Neutrophil (primary cell): Measurements from ENCODE around the gene RUNX2.

ENCODE experiments used
- H3K27ac ChIP-seq: fragments of 200-600 bp; sonication (generic); 2 replicates; pipeline ENCODE4 v1.5.1; 2016; ENCODE audit warnings: mild to moderate bottlenecking, moderate library complexity
- H3K27me3 ChIP-seq: fragments of 200-600 bp; sonication (generic); 2 replicates; pipeline ENCODE4 v1.6.0; 2016; ENCODE audit warnings: mild to moderate bottlenecking
- H3K36me3 ChIP-seq: fragments of 200-600 bp; sonication (generic); 2 replicates; pipeline ENCODE4 v1.5.1; 2017
- H3K4me1 ChIP-seq, 2 experiments: fragments of 200-600 bp in 1 of 2; sonication (generic) in 1 of 2; 1 replicate in 1 of 2; 2 replicates in 1 of 2; pipeline versions ENCODE4 v1.5.1 to v1.6.1; 2013 to 2016; ENCODE audit warnings: low read depth in 1 of 2, low read length in 1 of 2, mild to moderate bottlenecking in 1 of 2, moderate library complexity in 1 of 2; ENCODE audit not compliant: control insufficient read depth in 1 of 2, insufficient read depth in 1 of 2
- H3K4me3 ChIP-seq, 2 experiments: fragments of 200-600 bp in 1 of 2; sonication (generic) in 1 of 2; 1 replicate in 1 of 2; 2 replicates in 1 of 2; pipeline ENCODE4 v1.5.1; 2013 to 2016; ENCODE audit warnings: low read depth in 1 of 2, low read length in 1 of 2, mild to moderate bottlenecking in 1 of 2, moderate library complexity in 1 of 2
- H3K9me3 ChIP-seq: fragments of 200-600 bp; sonication (generic); 2 replicates; pipeline ENCODE4 v1.5.1; 2016
- TF ChIP-seq, protein P1 (sequence below): fragments of 200-600 bp; sonication (generic); IDR thresholded peaks from 2 replicates; pipeline ENCODE4 v1.5.1; 2016; ENCODE audit warnings: antibody characterized with exemption

The RUNX2 gene

GRCh38 chr6:45428727-45429126 lies 100.6 kb downstream of the RUNX2 start:
- Histone ChIP-seq H3K27ac (no peak overlapping the region), H3K9me3 (no peaks in the 10 kb centered on the region), H3K27me3 (no peaks in the 10 kb centered on the region), H3K4me3 (no peak overlapping the region), H3K4me1 (peaks cover 24 to 35% of the 10 kb centered on the region in 2 experiments), H3K36me3 (no peaks in the 10 kb centered on the region)
- TF ChIP-seq, protein P1, sequence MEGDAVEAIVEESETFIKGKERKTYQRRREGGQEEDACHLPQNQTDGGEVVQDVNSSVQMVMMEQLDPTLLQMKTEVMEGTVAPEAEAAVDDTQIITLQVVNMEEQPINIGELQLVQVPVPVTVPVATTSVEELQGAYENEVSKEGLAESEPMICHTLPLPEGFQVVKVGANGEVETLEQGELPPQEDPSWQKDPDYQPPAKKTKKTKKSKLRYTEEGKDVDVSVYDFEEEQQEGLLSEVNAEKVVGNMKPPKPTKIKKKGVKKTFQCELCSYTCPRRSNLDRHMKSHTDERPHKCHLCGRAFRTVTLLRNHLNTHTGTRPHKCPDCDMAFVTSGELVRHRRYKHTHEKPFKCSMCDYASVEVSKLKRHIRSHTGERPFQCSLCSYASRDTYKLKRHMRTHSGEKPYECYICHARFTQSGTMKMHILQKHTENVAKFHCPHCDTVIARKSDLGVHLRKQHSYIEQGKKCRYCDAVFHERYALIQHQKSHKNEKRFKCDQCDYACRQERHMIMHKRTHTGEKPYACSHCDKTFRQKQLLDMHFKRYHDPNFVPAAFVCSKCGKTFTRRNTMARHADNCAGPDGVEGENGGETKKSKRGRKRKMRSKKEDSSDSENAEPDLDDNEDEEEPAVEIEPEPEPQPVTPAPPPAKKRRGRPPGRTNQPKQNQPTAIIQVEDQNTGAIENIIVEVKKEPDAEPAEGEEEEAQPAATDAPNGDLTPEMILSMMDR, result no peak

DNA sequence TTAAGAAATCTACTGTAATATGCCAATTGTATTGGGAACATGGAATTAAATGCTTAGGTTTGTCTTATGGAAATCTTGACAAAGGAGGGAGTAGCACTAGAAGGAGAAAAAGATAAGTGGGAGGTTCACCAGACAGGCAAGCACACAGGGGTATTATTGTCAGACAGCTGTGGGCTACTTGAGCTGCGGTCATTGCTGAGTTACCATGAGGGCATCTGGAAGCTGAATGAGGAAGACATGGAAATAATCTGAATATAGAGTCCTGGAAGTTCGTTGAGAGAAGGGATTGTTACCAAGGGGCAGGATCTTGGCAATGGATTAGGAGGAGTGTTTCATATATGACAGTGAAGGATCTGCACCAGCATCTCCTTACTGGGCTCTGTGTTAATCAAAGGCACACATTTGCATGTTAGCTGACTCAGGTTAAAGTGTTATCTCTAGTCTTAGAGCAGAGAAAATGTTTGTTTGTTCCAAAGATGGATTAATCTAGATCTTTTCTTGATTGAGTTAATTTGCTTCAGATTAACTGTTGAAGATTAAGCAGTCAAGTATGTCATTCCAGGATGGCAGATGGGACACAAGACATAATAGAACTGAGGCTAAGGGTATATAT lies 102.6 kb downstream of the RUNX2 start:
- Histone ChIP-seq H3K27me3 (no peaks in the 10 kb centered on the region), H3K36me3 (no peaks in the 10 kb centered on the region), H3K27ac (no peak overlapping the region), H3K4me3 (no peak overlapping the region), H3K9me3 (no peaks in the 10 kb centered on the region), H3K4me1 (peaks cover 10 to 24% of the 10 kb centered on the region in 2 experiments)
- TF ChIP-seq, protein P1, result no peak

DNA sequence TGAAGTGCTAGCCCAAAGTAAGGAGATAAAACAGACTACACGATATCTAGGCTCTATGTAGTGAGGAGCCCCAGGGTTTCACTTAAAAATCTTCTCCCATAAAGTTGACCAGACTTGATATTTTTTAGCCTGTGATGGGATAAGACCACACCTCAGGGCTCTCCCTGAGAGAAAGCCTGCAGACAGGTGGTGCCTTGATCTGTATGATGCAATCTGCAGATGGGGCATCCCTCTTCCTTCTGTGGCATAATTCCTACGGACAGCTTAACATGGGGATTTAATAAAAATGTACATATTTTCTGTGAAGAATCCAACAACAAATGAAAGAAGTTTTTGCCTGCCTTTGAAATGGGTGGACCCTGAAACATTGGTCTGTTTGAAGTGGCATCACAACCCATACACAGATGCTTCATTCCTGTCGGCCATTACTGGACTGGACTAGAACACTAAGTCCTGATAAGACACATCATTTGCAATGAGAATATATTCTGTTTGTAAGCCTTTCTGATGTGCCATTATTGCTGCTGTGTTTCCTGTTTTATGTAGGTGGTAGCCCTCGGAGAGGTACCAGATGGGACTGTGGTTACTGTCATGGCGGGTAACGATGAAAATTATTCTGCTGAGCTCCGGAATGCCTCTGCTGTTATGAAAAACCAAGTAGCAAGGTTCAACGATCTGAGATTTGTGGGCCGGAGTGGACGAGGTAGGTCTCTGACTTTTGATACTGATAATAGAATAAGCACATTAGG lies 103.4 kb downstream of the RUNX2 start:
- H3K27me3 ChIP-seq, result no peaks in the 10 kb centered on the region
- peaks cover 17 to 30% of the 10 kb centered on the region in 2 experiments for H3K4me1 ChIP-seq
- no peak overlapping the region for H3K27ac ChIP-seq
- no peaks in the 10 kb centered on the region for H3K36me3 ChIP-seq
- no peaks in the 10 kb centered on the region for H3K9me3 ChIP-seq
- TF ChIP-seq, protein P1, result no peak
- no peak overlapping the region for H3K4me3 ChIP-seq

DNA sequence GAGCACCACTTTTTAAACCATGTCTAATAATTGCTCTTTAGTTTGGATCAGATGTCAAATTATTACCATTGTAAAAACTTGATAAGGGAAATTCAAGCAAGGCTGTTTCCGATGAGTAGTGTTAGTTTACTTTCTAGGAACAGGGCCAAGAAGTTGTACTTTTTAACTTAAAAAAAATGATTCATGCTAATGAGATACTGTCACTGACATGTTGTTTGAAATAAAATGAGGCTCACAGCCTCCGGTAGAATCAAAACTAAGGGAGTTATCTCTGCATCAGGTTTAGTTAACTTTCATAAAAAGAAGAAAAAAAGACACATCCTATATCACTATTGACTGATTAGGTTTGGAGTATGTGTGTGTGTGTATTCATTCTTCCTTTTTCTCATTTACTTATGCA lies 104.8 kb downstream of the RUNX2 start:
- H3K27ac ChIP-seq, result no peak overlapping the region
- H3K9me3 ChIP-seq, result no peaks in the 10 kb centered on the region
- TF ChIP-seq, protein P1, result no peak
- H3K4me3 ChIP-seq, result no peak overlapping the region
- H3K27me3 ChIP-seq, result no peaks in the 10 kb centered on the region
- H3K4me1 ChIP-seq, result peaks cover 23 to 36% of the 10 kb centered on the region in 2 experiments
- peaks cover 2% of the 10 kb centered on the region for H3K36me3 ChIP-seq

- no peaks in the 10 kb centered on the region for H3K9me3 ChIP-seq
- TF ChIP-seq, protein P1, result no peak
- H3K4me1 ChIP-seq, result peaks cover 18 to 38% of the 10 kb centered on the region in 2 experiments
- H3K27me3 ChIP-seq, result no peaks in the 10 kb centered on the region
- H3K27ac ChIP-seq, result peak overlapping the region; percentile 55
- H3K36me3 ChIP-seq, result peaks cover 4% of the 10 kb centered on the region
- H3K4me3 ChIP-seq, result no peak overlapping the region
Observed at GRCh38 chr6:45433533-45434380, 105.6 kb downstream of the RUNX2 start.
